ENCODE results near the gene CPB1. TPM values are rescaled to one million over a fixed set of nuclear protein-coding genes. Genes with fewer than 3 reads are reported as not detected.

The CPB1 gene
- total and polyA plus RNA-seq, 9 donors = 0.55 to 2.4 (median 1.1) TPM

GRCh38 chr3:148906667-148907066 is 79.1 kb downstream of the CPB1 start:
- Histone ChIP-seq H3K4me1 (ENCODE audit: control insufficient read depth, insufficient read depth, low read length) (no peaks in the 10 kb centered on the region), H3K9me3 (replicated peaks; ENCODE audit: control insufficient read depth, low read depth, low read length) (no peaks in the 10 kb centered on the region), H3K4me3 (ENCODE audit: low read length) (no peak overlapping the region), H3K36me3 (ENCODE audit: control insufficient read depth, insufficient read depth, low read length) (no peaks in the 10 kb centered on the region), H3K27ac (ENCODE audit: low read length) (no peak overlapping the region), H3K27me3 (ENCODE audit: control insufficient read depth, insufficient read depth, low read length) (no peaks in the 10 kb centered on the region)
- DNase-seq = no peak
- no CpG with 5 or more reads among the region's 2 CpGs for WGBS (ENCODE audit: insufficient coverage)

Other genes starting within 250 kb of the CPB1 start
- 23.7 TPM for gene AGTR1, start 129.9 kb upstream of the CPB1 start, total RNA-seq
- gene AGTR1, start 129.9 kb upstream of the CPB1 start, polyA plus RNA-seq (ENCODE audit: insufficient read depth in 1 of 8, insufficient read length in 8 of 8, low replicate concordance in 1 of 8) = 10 to 100 TPM; 20.2 to 30.7 (median 22.3) TPM
- gene CPA3, start 37.5 kb downstream of the CPB1 start, total RNA-seq = 3.1 TPM
- 1 to 10 TPM in 6 of 8 donors, under 1 TPM in 2; 0.75 to 2.1 (median 1.2) TPM for gene CPA3, start 37.5 kb downstream of the CPB1 start, polyA plus RNA-seq (ENCODE audit: insufficient read depth in 1 of 8, insufficient read length in 8 of 8, low replicate concordance in 1 of 8)
- 33.1 TPM for gene GYG1, start 163.7 kb downstream of the CPB1 start, total RNA-seq
- gene GYG1, start 163.7 kb downstream of the CPB1 start, polyA plus RNA-seq (ENCODE audit: insufficient read depth in 1 of 8, insufficient read length in 8 of 8, low replicate concordance in 1 of 8) = 10 to 100 TPM; 50.6 to 74.3 (median 62.3) TPM